Fibroblast of lung (primary cell): ENCODE measurements around the gene SPIRE1. TPM values are rescaled to one million over a fixed set of nuclear protein-coding genes. Genes with fewer than 3 reads are reported as not detected.

Source experiments
- DNase-seq, 2 donors: peaks; one replicate each; pipeline versions ENCODE4 v3.0.0 to v3.0.0-alpha.2; 2010; ENCODE audit warnings: low read depth in 2 of 2
- H2AFZ ChIP-seq: 2 replicates; pipeline ENCODE4 v1.5.1; 2012; ENCODE audit warnings: low read length, control low read depth, inconsistent platforms
- H3K27ac ChIP-seq: 2 replicates; pipeline ENCODE4 v1.5.1; 2011; ENCODE audit warnings: low read length, control low read depth; ENCODE audit not compliant: insufficient read depth
- H3K27me3 ChIP-seq: 2 replicates; pipeline ENCODE4 v1.5.1; 2011; ENCODE audit warnings: mild to moderate bottlenecking, low read length; ENCODE audit not compliant: control insufficient read depth, insufficient read depth
- H3K36me3 ChIP-seq: 2 replicates; pipeline ENCODE4 v1.5.1; 2011; ENCODE audit warnings: low read length; ENCODE audit not compliant: control insufficient read depth, insufficient read depth
- H3K4me1 ChIP-seq: 2 replicates; pipeline ENCODE4 v1.5.1; 2011; ENCODE audit warnings: low read length; ENCODE audit not compliant: control insufficient read depth, insufficient read depth; ENCODE audit errors: extremely low read depth
- H3K4me2 ChIP-seq: 2 replicates; pipeline ENCODE4 v1.5.1; 2011; ENCODE audit warnings: low read length, control low read depth; ENCODE audit not compliant: insufficient read depth; ENCODE audit errors: extremely low read depth
- H3K4me3 ChIP-seq, 4 experiments: fragments of 200-600 bp in 1 of 4; sonication (generic) in 1 of 4; replicated peaks in 1 of 4; 2 replicates each; pipeline ENCODE4 v1.5.1; 2011 to 2016; ENCODE audit warnings: low read length in 4 of 4, low read depth in 3 of 4, mild to moderate bottlenecking in 3 of 4, control low read depth in 2 of 4, inconsistent platforms in 1 of 4, mixed read lengths in 1 of 4; ENCODE audit not compliant: insufficient read depth in 1 of 4; ENCODE audit errors: control extremely low read depth in 1 of 4
- H3K79me2 ChIP-seq: 2 replicates; pipeline ENCODE4 v1.5.1; 2012; ENCODE audit warnings: mild to moderate bottlenecking, low read length, inconsistent platforms; ENCODE audit not compliant: control insufficient read depth, insufficient read depth
- H3K9ac ChIP-seq: 2 replicates; pipeline ENCODE4 v1.5.1; 2011; ENCODE audit warnings: mild to moderate bottlenecking, low read length, control low read depth; ENCODE audit not compliant: insufficient read depth
- H3K9me3 ChIP-seq: 2 replicates; pipeline ENCODE4 v1.5.1; 2012; ENCODE audit warnings: low read depth, low read length; ENCODE audit not compliant: control insufficient read depth, insufficient read depth
- H4K20me1 ChIP-seq: 2 replicates; pipeline ENCODE4 v1.5.1; 2011; ENCODE audit warnings: low read length; ENCODE audit not compliant: control insufficient read depth, insufficient read depth; ENCODE audit errors: extremely low read depth
- CTCF ChIP-seq, 2 donors: IDR thresholded peaks in 1 of 2; conservative IDR thresholded peaks in 1 of 2; 1 replicate in 1 of 2; 2 replicates in 1 of 2; pipeline ENCODE4 v1.5.1; 2011 to 2012; ENCODE audit warnings: low read length in 2 of 2, control low read depth in 1 of 2, inconsistent platforms in 1 of 2, low read depth in 1 of 2, mild to moderate bottlenecking in 1 of 2
- EZH2 ChIP-seq: IDR thresholded peaks from 2 replicates; pipeline ENCODE4 v1.5.1; 2012; ENCODE audit warnings: low read length, control low read depth, mild to moderate bottlenecking; ENCODE audit errors: missing control alignments
- polyA plus RNA-seq, 2 donors: library from polyadenylated mRNA; depleted of rRNA in 1 of 2; stranded (reverse) in 1 of 2; unstranded in 1 of 2; fragments of >200 nt; gene quantifications; 2 replicates each; pipeline ENCODE4 v1.2.1, GENCODE V29; 2011 to 2012; ENCODE audit warnings: missing spikeins in 1 of 2
- total RNA-seq: library from RNA; depleted of rRNA; stranded (reverse); fragments of >200 nt; gene quantifications from 2 replicates; pipeline ENCODE4 v1.2.1, GENCODE V29; 2014

The SPIRE1 gene
- total and polyA plus RNA-seq, 2 donors (not counting 1 experiment from before 2014, with no cell fraction given): 19.0 to 31.0 TPM

- Histone ChIP-seq H3K4me2 (peak within 1 kb of the TSS; percentile 93), H3K36me3 (no peaks in the 10 kb centered on the region), H3K4me3 (peak within 1 kb of the TSS; percentile 67 to 98 (median 92)), H3K79me2 (peaks cover 42% of the 10 kb centered on the region), H2AFZ (peak within 1 kb of the TSS; percentile 93), H3K27me3 (no peaks in the 10 kb centered on the region), H3K4me1 (no peaks in the 10 kb centered on the region), H4K20me1 (no peaks in the 10 kb centered on the region), H3K27ac (peak within 1 kb of the TSS; percentile 96), H3K9me3 (no peaks in the 10 kb centered on the region), H3K9ac (peak within 1 kb of the TSS; percentile 99)
- peak; percentile 87 to 90 for DNase-seq
- TF ChIP-seq CTCF (conservative IDR thresholded peaks at IDR 0.05 in 1 of 2, IDR thresholded peaks at IDR 0.05 in 1 of 2; ENCODE audit: low read depth in 1 of 2, low read length in 2 of 2): no peak
- TF ChIP-seq EZH2: no peak
Observed at GRCh38 chr18:12702221-12703095, 44.6 kb upstream of the SPIRE1 start, which contains the start of the genes CEP76 and PSMG2. Gene CEP76, minus strand, starts transcription at chr18:12702723. Its CDS starts 175 bp downstream, at chr18:12702548. Gene PSMG2, plus strand, starts transcription at chr18:12703042. Its CDS starts 66 bp downstream, at chr18:12703108.

- H3K27ac ChIP-seq: no peak overlapping the region
- no peaks in the 10 kb centered on the region for H3K36me3 ChIP-seq
- H3K27me3 ChIP-seq: no peaks in the 10 kb centered on the region
- no peak overlapping the region for H2AFZ ChIP-seq
- H3K4me1 ChIP-seq: no peaks in the 10 kb centered on the region
- H3K9me3 ChIP-seq: no peaks in the 10 kb centered on the region
- H3K9ac ChIP-seq: no peak overlapping the region
- H3K4me3 ChIP-seq: peak overlapping the region in 3 of 4 experiments; percentile 67 to 95 (median 88)
- H4K20me1 ChIP-seq: no peaks in the 10 kb centered on the region
- DNase-seq: no peak
- no peak for TF ChIP-seq EZH2
- no peak for TF ChIP-seq CTCF (conservative IDR thresholded peaks at IDR 0.05 in 1 of 2, IDR thresholded peaks at IDR 0.05 in 1 of 2; ENCODE audit: low read depth in 1 of 2, low read length in 2 of 2)
- peak overlapping the region; percentile 88 for H3K4me2 ChIP-seq
- peaks cover 42% of the 10 kb centered on the region for H3K79me2 ChIP-seq
Observed at GRCh38 chr18:12701161-12701560, 43.3 kb upstream of the SPIRE1 start.

GRCh38 chr18:12699747-12700146, 41.8 kb upstream of the SPIRE1 start:
- Histone ChIP-seq H3K4me3 (no peak overlapping the region), H3K79me2 (peaks cover 32% of the 10 kb centered on the region), H3K4me2 (no peak overlapping the region), H3K36me3 (no peaks in the 10 kb centered on the region), H3K27me3 (no peaks in the 10 kb centered on the region), H3K27ac (no peak overlapping the region), H3K9ac (no peak overlapping the region), H4K20me1 (no peaks in the 10 kb centered on the region), H2AFZ (no peak overlapping the region), H3K4me1 (no peaks in the 10 kb centered on the region), H3K9me3 (no peaks in the 10 kb centered on the region)
- no peak for DNase-seq
- TF ChIP-seq EZH2 (no peak), CTCF (conservative IDR thresholded peaks at IDR 0.05 in 1 of 2, IDR thresholded peaks at IDR 0.05 in 1 of 2; ENCODE audit: low read depth in 1 of 2, low read length in 2 of 2) (no peak)
